ENCODE measurements around the gene NGF. TPM values are rescaled to one million over a fixed set of nuclear protein-coding genes. Genes with fewer than 3 reads are reported as not detected.

NGF gene
- total RNA-seq, 6 donors from 2014 or later = 0.46 to 3.0 (median 1.6) TPM; not detected in 2

- no peak overlapping the region for H3K4me3 ChIP-seq
- no peak for TF ChIP-seq POLR2AphosphoS5 (IDR thresholded peaks at IDR 0.05)
- no peak for TF ChIP-seq CTCF (IDR thresholded peaks at IDR 0.05)
- TF ChIP-seq POLR2A (IDR thresholded peaks at IDR 0.05) = no peak
- TF ChIP-seq EP300 (IDR thresholded peaks at IDR 0.05) = no peak
- H3K4me1 ChIP-seq = peaks cover 0 to 5% (median 0%) of the 10 kb centered on the region in 4 donors
- ATAC-seq (ENCODE audit: low FRiP score in 2 of 2) (peak in 1 of 2 donors; percentile 44), DNase-seq (peak in 1 of 2 donors; percentile 33)
- H3K27me3 ChIP-seq = no peaks in the 10 kb centered on the region
- H3K9me3 ChIP-seq = peaks cover 0 to 10% (median 0%) of the 10 kb centered on the region in 4 donors
- WGBS, 2 donors = 70% methylated on average over 8 of the region's 8 CpGs
- H3K36me3 ChIP-seq = no peaks in the 10 kb centered on the region
- H3K27ac ChIP-seq = no peak overlapping the region
Measured at GRCh38 chr1:115280064-115280463, 58.0 kb downstream of the NGF start.

DNA sequence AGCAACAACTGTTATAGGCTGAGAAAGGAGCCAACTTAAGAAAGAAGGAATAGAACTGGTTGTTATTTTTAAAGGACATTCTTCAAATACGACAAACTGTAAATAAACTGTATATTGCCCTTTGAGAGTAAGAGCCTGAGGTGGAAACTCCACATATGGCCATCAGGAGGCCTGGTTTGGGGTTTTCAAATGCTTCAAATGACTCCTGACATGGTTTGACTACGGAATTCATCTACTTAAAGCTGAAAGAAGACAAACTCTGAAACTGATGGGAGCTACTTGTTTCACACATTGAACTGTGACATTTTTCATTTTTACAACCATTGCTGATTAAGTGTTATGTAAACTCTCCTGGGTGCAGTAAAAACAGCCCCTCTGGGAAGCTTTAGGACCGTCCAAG lies 59.8 kb downstream of the NGF start:
- 74 to 77% methylated on average over 3 of the region's 3 CpGs for WGBS, 2 donors

GRCh38 chr1:115277276-115277675 lies 60.8 kb downstream of the NGF start:
- no peaks in the 10 kb centered on the region for H3K36me3 ChIP-seq
- 78 to 79% methylated on average over 2 of the region's 2 CpGs for WGBS, 2 donors
- ATAC-seq (ENCODE audit: low FRiP score in 2 of 2) = no peak
- H3K4me1 ChIP-seq = no peaks in the 10 kb centered on the region
- peaks cover 0 to 10% (median 0%) of the 10 kb centered on the region in 4 donors for H3K9me3 ChIP-seq
- TF ChIP-seq POLR2AphosphoS5 (IDR thresholded peaks at IDR 0.05) = no peak
- no peak for TF ChIP-seq POLR2A (IDR thresholded peaks at IDR 0.05)
- no peak for TF ChIP-seq CTCF (IDR thresholded peaks at IDR 0.05)
- TF ChIP-seq EP300 (IDR thresholded peaks at IDR 0.05) = no peak
- no peak overlapping the region for H3K4me3 ChIP-seq
- DNase-seq = no peak
- H3K27ac ChIP-seq = no peak overlapping the region
- no peaks in the 10 kb centered on the region for H3K27me3 ChIP-seq

More for the DNA sequence above, 59.8 kb downstream of the NGF start:
- ATAC-seq (ENCODE audit: low FRiP score in 2 of 2) (no peak), DNase-seq (no peak)
- peaks cover 0 to 10% (median 0%) of the 10 kb centered on the region in 4 donors for H3K9me3 ChIP-seq
- TF ChIP-seq EP300 (IDR thresholded peaks at IDR 0.05) (no peak), CTCF (IDR thresholded peaks at IDR 0.05) (no peak), POLR2A (IDR thresholded peaks at IDR 0.05) (no peak), POLR2AphosphoS5 (IDR thresholded peaks at IDR 0.05) (no peak)
- no peaks in the 10 kb centered on the region for H3K4me1 ChIP-seq
- no peaks in the 10 kb centered on the region for H3K27me3 ChIP-seq
- H3K4me3 ChIP-seq = no peak overlapping the region
- H3K27ac ChIP-seq = no peak overlapping the region
- H3K36me3 ChIP-seq = no peaks in the 10 kb centered on the region

GRCh38 chr1:115275216-115275615 lies 62.8 kb downstream of the NGF start:
- no peak overlapping the region for H3K4me3 ChIP-seq
- DNase-seq (no peak), ATAC-seq (ENCODE audit: low FRiP score in 2 of 2) (no peak)
- no peak for TF ChIP-seq POLR2AphosphoS5 (IDR thresholded peaks at IDR 0.05)
- peak in 3 of 6 experiments; percentile 34 to 46 (median 40) for TF ChIP-seq CTCF (IDR thresholded peaks at IDR 0.05)
- H3K9me3 ChIP-seq = peaks cover 0 to 10% (median 0%) of the 10 kb centered on the region in 4 donors
- H3K27ac ChIP-seq = no peak overlapping the region
- H3K27me3 ChIP-seq = no peaks in the 10 kb centered on the region
- H3K4me1 ChIP-seq = no peaks in the 10 kb centered on the region
- H3K36me3 ChIP-seq = no peaks in the 10 kb centered on the region

DNA sequence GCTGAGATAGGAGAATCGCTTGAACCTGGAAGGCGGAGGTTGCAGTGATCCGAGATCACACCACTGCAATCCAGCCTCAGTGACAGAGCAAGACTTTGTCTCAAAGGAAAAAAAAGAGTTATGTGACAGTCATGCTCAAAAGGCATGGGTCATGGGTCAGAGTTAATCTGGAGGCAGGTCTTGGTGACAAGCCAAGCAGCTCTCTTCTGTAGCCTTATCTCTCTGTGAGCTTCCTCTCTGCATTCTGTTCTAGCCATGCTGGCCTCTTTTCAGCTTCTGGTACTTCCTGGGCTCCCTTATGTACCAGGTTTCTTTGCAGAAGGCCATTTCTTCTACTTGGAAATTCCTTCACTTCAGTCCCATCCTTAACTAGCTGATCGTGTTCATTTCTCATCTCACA lies 63.6 kb downstream of the NGF start:
- ATAC-seq (ENCODE audit: low FRiP score in 2 of 2) (no peak), DNase-seq (no peak)
- H3K4me1 ChIP-seq = no peaks in the 10 kb centered on the region
- 93 to 98% methylated on average over 4 of the region's 4 CpGs for WGBS, 2 donors
- TF ChIP-seq POLR2A (IDR thresholded peaks at IDR 0.05) (no peak), CTCF (IDR thresholded peaks at IDR 0.05) (no peak)
- H3K4me3 ChIP-seq = no peak overlapping the region
- H3K27me3 ChIP-seq = no peaks in the 10 kb centered on the region
- no peak overlapping the region for H3K27ac ChIP-seq
- no peaks in the 10 kb centered on the region for H3K36me3 ChIP-seq
- peaks cover 0 to 10% (median 0%) of the 10 kb centered on the region in 4 donors for H3K9me3 ChIP-seq
